ENCODE data around the gene PCYT1A.

PCYT1A gene

DNA sequence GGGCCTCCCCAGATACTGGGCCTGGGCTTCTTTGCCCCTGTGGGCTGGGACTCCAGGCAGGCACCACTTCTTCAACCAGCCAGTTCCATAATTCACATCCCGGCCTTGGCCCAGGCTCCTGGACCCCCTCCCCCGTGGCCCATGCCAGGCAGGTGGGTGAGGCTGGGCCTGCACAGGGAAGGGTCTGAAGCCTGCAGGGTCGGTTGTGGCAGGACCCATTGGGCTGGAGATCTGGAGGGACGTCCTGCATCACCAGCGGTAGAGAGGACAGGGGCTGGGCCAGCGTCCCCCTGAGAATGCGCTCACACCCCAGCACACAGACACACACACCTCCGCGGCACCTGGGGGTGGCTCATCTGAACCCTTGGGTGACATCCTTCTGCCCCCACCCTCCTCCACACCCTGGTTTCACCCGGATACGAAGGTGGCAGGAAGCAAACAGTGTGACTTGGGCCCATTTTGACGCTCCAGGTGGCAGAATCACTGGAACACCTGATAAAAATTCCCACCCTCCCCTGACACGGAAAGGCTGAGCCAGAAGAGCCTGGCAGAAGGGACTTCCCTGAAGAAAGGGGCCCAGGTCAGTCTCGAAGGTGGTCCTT, 91.8 kb downstream of the PCYT1A start:
- no peak overlapping the region for H4K12ac ChIP-seq (ENCODE audit: low read depth, low read length)
- no peak overlapping the region for H3K4ac ChIP-seq (ENCODE audit: low read depth, low read length)
- H2AK5ac ChIP-seq (ENCODE audit: low read length): no peak overlapping the region
- H3K9me3 ChIP-seq (ENCODE audit: insufficient read depth, low read depth, low read length): peaks cover 2% of the 10 kb centered on the region
- no peak overlapping the region for H3K18ac ChIP-seq (ENCODE audit: low read length)
- H2BK120ac ChIP-seq (ENCODE audit: insufficient read depth, low read length, poor library complexity): no peak overlapping the region
- no peak overlapping the region for H4K8ac ChIP-seq (ENCODE audit: low read depth, low read length)
- H3K4me2 ChIP-seq (ENCODE audit: low read length): no peak overlapping the region
- no CpG with 5 or more reads among the region's 14 CpGs for WGBS (ENCODE audit: extremely low coverage, insufficient coverage, insufficient read length)
- H3K23ac ChIP-seq (ENCODE audit: low read length): no peak overlapping the region
- H3K9ac ChIP-seq (ENCODE audit: low read length): no peak overlapping the region
- no peaks in the 10 kb centered on the region for H3K36me3 ChIP-seq (ENCODE audit: control insufficient read depth in 1 of 2, insufficient read depth in 2 of 2, low read length in 2 of 2)
- no peak overlapping the region for H4K91ac ChIP-seq (ENCODE audit: low read depth, low read length)
- DNase-seq: no peak
- no peaks in the 10 kb centered on the region for H3K79me2 ChIP-seq (ENCODE audit: control insufficient read depth, insufficient read depth, low read length, poor library complexity)
- no peak overlapping the region for H2AFZ ChIP-seq (ENCODE audit: insufficient read depth, low read length, poor library complexity)
- H3K4me1 ChIP-seq (ENCODE audit: control insufficient read depth in 1 of 2, insufficient read depth in 2 of 2, low read length in 2 of 2): peaks cover 0 to 4% of the 10 kb centered on the region in 2 experiments
- H3K27ac ChIP-seq (ENCODE audit: low read depth, low read length): no peak overlapping the region
- no peak overlapping the region for H2BK12ac ChIP-seq (ENCODE audit: low read length)
- H3K27me3 ChIP-seq (ENCODE audit: insufficient read depth, low read length): no peaks in the 10 kb centered on the region
- H2BK5ac ChIP-seq (ENCODE audit: low read depth, low read length, poor library complexity): no peak overlapping the region
- no peak overlapping the region for H3K14ac ChIP-seq (ENCODE audit: low read length)
- H3K79me1 ChIP-seq (ENCODE audit: low read length): no peaks in the 10 kb centered on the region
- H3K4me3 ChIP-seq (ENCODE audit: low read depth, low read length): no peak overlapping the region

DNA sequence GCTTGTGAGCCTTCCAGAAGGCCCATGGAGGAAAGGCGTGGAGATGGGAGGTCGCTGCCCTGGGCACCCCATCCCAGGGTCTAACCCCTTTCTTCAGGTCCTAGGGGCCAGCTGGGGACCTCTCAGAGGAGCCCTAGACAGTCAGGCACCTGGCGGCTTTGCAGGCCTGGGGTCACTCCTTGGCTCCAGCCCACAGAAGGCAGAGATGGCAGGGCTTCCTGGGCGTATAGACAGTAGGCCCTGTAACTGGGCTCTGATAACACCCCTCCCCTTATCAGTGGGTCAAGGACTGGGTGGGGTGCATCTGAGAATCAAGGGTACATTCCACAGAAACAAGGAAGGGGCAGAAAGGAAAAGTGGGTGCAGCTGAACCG, 93.0 kb downstream of the PCYT1A start:
- no peaks in the 10 kb centered on the region for H3K36me3 ChIP-seq (ENCODE audit: control insufficient read depth in 1 of 2, insufficient read depth in 2 of 2, low read length in 2 of 2)
- H2BK120ac ChIP-seq (ENCODE audit: insufficient read depth, low read length, poor library complexity): no peak overlapping the region
- no peak overlapping the region for H3K27ac ChIP-seq (ENCODE audit: low read depth, low read length)
- no peaks in the 10 kb centered on the region for H3K79me1 ChIP-seq (ENCODE audit: low read length)
- no peak overlapping the region for H3K4me3 ChIP-seq (ENCODE audit: low read depth, low read length)
- H3K23ac ChIP-seq (ENCODE audit: low read length): no peak overlapping the region
- H3K9me3 ChIP-seq (ENCODE audit: insufficient read depth, low read depth, low read length): peaks cover 2% of the 10 kb centered on the region
- no peak overlapping the region for H4K8ac ChIP-seq (ENCODE audit: low read depth, low read length)
- no CpG with 5 or more reads among the region's 5 CpGs for WGBS (ENCODE audit: extremely low coverage, insufficient coverage, insufficient read length)
- H3K18ac ChIP-seq (ENCODE audit: low read length): no peak overlapping the region
- H3K4ac ChIP-seq (ENCODE audit: low read depth, low read length): no peak overlapping the region
- no peak overlapping the region for H4K12ac ChIP-seq (ENCODE audit: low read depth, low read length)
- H3K9ac ChIP-seq (ENCODE audit: low read length): no peak overlapping the region
- no peak overlapping the region for H2BK12ac ChIP-seq (ENCODE audit: low read length)
- no peak overlapping the region for H2AFZ ChIP-seq (ENCODE audit: insufficient read depth, low read length, poor library complexity)
- no peak overlapping the region for H4K91ac ChIP-seq (ENCODE audit: low read depth, low read length)
- no peak overlapping the region for H2BK5ac ChIP-seq (ENCODE audit: low read depth, low read length, poor library complexity)
- H3K79me2 ChIP-seq (ENCODE audit: control insufficient read depth, insufficient read depth, low read length, poor library complexity): no peaks in the 10 kb centered on the region
- no peak overlapping the region for H3K4me2 ChIP-seq (ENCODE audit: low read length)
- H3K14ac ChIP-seq (ENCODE audit: low read length): no peak overlapping the region
- H3K27me3 ChIP-seq (ENCODE audit: insufficient read depth, low read length): no peaks in the 10 kb centered on the region
- no peak overlapping the region for H2AK5ac ChIP-seq (ENCODE audit: low read length)
- no peak for DNase-seq
- H3K4me1 ChIP-seq (ENCODE audit: control insufficient read depth in 1 of 2, insufficient read depth in 2 of 2, low read length in 2 of 2): peaks cover 0 to 4% of the 10 kb centered on the region in 2 experiments

DNA sequence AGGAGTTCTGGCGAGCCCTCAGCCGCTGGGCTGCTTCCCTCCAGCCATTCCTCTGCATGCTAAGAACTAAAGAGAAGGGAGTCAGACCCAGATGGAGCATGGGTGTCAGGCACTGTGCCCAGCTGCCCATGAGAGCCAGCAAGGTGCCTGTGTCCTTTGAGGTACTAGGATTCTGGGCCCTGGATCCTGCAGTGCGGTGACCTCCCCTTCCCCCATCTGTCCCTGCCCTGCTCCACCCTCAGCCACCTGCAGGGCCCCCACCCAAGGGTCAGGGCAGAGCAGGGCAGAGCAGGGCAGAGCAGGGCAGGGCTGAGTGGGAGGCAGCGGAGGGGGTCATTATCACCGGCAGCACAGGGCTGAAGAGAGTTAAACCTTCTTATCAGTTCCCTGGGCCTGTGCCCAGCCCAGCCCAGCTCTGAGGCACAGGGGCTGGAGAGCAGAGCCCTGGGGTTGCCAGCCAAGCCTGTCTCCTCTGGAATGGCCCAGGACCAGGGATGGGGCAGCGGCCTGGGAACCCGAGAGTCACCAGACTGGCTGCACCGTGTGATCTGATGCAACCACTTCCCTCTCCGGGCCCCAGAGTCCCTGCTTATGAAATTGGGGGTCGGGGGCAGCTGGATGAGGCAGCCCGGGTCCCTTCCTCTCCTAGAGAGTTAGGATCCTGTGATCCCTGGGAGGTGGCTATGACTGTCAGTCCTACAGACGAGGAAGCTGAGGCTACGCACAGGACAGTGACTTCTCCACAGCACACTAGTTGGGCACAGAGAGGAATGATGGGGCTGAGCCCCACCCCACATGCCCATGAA, 93.6 kb downstream of the PCYT1A start:
- no peak overlapping the region for H2AK5ac ChIP-seq (ENCODE audit: low read length)
- no peak overlapping the region for H3K23ac ChIP-seq (ENCODE audit: low read length)
- DNase-seq: peak in 1 of 2 donors; percentile 27
- no peak overlapping the region for H3K9ac ChIP-seq (ENCODE audit: low read length)
- H4K12ac ChIP-seq (ENCODE audit: low read depth, low read length): no peak overlapping the region
- H3K79me1 ChIP-seq (ENCODE audit: low read length): no peaks in the 10 kb centered on the region
- no peak overlapping the region for H2AFZ ChIP-seq (ENCODE audit: insufficient read depth, low read length, poor library complexity)
- H2BK12ac ChIP-seq (ENCODE audit: low read length): no peak overlapping the region
- H4K91ac ChIP-seq (ENCODE audit: low read depth, low read length): no peak overlapping the region
- H3K36me3 ChIP-seq (ENCODE audit: control insufficient read depth in 1 of 2, insufficient read depth in 2 of 2, low read length in 2 of 2): no peaks in the 10 kb centered on the region
- H3K4ac ChIP-seq (ENCODE audit: low read depth, low read length): no peak overlapping the region
- no peak overlapping the region for H3K4me2 ChIP-seq (ENCODE audit: low read length)
- H2BK120ac ChIP-seq (ENCODE audit: insufficient read depth, low read length, poor library complexity): no peak overlapping the region
- H3K9me3 ChIP-seq (ENCODE audit: insufficient read depth, low read depth, low read length): peaks cover 2% of the 10 kb centered on the region
- no peak overlapping the region for H3K18ac ChIP-seq (ENCODE audit: low read length)
- no peaks in the 10 kb centered on the region for H3K27me3 ChIP-seq (ENCODE audit: insufficient read depth, low read length)
- no peak overlapping the region for H3K27ac ChIP-seq (ENCODE audit: low read depth, low read length)
- no peak overlapping the region for H3K14ac ChIP-seq (ENCODE audit: low read length)
- peaks cover 0 to 4% of the 10 kb centered on the region in 2 experiments for H3K4me1 ChIP-seq (ENCODE audit: control insufficient read depth in 1 of 2, insufficient read depth in 2 of 2, low read length in 2 of 2)
- no peak overlapping the region for H4K8ac ChIP-seq (ENCODE audit: low read depth, low read length)
- H2BK5ac ChIP-seq (ENCODE audit: low read depth, low read length, poor library complexity): no peak overlapping the region
- no CpG with 5 or more reads among the region's 13 CpGs for WGBS (ENCODE audit: extremely low coverage, insufficient coverage, insufficient read length)
- no peaks in the 10 kb centered on the region for H3K79me2 ChIP-seq (ENCODE audit: control insufficient read depth, insufficient read depth, low read length, poor library complexity)
- peak overlapping the region; percentile 27 for H3K4me3 ChIP-seq (ENCODE audit: low read depth, low read length)

DNA sequence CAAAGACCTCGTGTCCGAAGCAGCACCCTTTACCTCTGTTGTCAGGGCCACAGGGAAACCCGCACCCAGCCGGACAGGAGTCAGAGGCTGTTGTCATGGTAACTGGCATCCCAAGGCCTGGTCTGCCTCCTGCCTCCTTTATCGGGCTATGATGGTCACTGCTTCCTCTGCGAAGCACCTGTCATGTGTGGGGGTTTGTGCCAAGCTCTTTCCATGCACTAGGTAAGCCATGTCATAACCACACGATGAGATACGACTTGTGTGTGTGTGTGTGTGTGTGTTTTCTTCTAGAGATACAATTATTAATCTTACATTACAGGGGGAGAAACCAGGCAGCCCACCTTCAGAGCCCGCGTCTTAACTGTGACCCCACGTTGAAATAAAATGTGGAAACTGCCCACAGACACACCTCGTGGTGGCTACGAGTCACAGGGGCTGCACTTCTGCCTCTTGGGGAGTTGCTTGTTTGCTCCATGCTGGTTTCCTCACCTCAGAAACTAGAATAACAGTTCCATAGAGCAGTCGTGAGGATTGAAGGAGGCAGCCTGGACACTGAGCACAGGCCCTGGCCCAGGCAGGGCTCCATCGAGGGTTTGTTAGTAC, 94.3 kb downstream of the PCYT1A start:
- Histone ChIP-seq H3K4me3 (ENCODE audit: low read depth, low read length) (no peak overlapping the region), H4K91ac (ENCODE audit: low read depth, low read length) (no peak overlapping the region), H3K4me2 (ENCODE audit: low read length) (no peak overlapping the region), H3K4ac (ENCODE audit: low read depth, low read length) (no peak overlapping the region), H4K12ac (ENCODE audit: low read depth, low read length) (no peak overlapping the region), H2BK5ac (ENCODE audit: low read depth, low read length, poor library complexity) (no peak overlapping the region), H3K9ac (ENCODE audit: low read length) (no peak overlapping the region), H3K36me3 (ENCODE audit: control insufficient read depth in 1 of 2, insufficient read depth in 2 of 2, low read length in 2 of 2) (no peaks in the 10 kb centered on the region), H3K14ac (ENCODE audit: low read length) (no peak overlapping the region), H2AK5ac (ENCODE audit: low read length) (no peak overlapping the region), H3K27me3 (ENCODE audit: insufficient read depth, low read length) (no peaks in the 10 kb centered on the region), H3K27ac (ENCODE audit: low read depth, low read length) (no peak overlapping the region), H3K18ac (ENCODE audit: low read length) (no peak overlapping the region), H3K9me3 (ENCODE audit: insufficient read depth, low read depth, low read length) (no peaks in the 10 kb centered on the region), H3K4me1 (ENCODE audit: control insufficient read depth in 1 of 2, insufficient read depth in 2 of 2, low read length in 2 of 2) (peaks cover 0 to 4% of the 10 kb centered on the region in 2 experiments), H2AFZ (ENCODE audit: insufficient read depth, low read length, poor library complexity) (no peak overlapping the region), H4K8ac (ENCODE audit: low read depth, low read length) (no peak overlapping the region), H2BK12ac (ENCODE audit: low read length) (no peak overlapping the region), H3K79me1 (ENCODE audit: low read length) (no peaks in the 10 kb centered on the region), H3K79me2 (ENCODE audit: control insufficient read depth, insufficient read depth, low read length, poor library complexity) (no peaks in the 10 kb centered on the region), H3K23ac (ENCODE audit: low read length) (no peak overlapping the region), H2BK120ac (ENCODE audit: insufficient read depth, low read length, poor library complexity) (no peak overlapping the region)
- no CpG with 5 or more reads among the region's 15 CpGs for WGBS (ENCODE audit: extremely low coverage, insufficient coverage, insufficient read length)
- DNase-seq: peak in 1 of 2 donors; percentile 19
